Activated T-helper 9 cell treated with anti-CD3 and anti-CD28 coated beads, Interleukin-2, amount 50 U/mL, for 16 hours (primary cell): Measurements from ENCODE around the gene MEGF6.

ENCODE experiments used
- DNase-seq: peaks from one replicate; pipeline ENCODE4 v3.0.0-alpha.2; 2020; ENCODE audit warnings: low read depth

The MEGF6 gene

DNA sequence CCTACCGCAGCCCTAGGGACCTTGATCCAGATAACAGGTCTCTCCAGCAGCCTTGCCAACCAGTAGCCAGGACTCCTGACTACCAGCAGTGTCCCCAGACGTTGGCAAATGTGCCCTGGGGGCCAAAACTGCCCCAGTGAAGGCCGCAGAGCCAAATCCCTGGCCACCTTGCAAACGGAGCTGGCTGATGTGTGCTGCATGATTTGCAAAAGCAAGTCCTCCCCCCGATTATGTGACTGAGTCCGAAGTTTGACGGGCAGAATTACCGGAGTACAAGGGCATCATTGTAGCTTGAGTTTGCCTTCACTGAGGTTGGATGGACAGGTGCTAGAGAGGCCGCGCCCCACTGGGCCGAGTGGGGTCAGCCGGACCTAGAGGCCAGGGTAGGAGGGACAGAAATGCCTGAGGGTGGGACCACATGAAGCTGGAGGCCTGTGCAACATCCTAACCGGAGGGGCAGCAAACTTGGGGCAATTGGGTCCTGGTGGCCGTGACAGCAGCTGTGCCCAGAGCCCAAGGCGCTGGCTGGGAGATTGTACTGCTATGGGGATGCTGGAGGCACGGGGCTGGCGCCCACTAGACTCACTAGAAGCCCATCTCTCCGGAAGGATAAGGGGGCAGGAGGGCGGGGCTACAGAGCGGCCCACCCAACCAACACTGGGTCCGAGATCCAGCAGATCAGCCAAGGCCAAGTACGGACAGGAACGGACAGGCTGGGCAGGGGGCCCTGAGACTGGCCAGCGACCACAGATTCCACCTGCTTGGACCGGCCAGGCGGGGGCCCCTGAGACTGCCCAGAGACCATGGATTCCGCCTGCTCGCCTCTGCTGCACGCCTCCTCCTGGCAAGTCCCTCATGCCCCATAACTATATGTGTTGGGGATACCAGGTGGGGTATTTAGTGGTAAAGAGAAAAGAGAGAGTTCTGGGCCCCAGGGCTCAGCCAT, 154.1 kb downstream of the MEGF6 start:
- DNase-seq: no peak

DNA sequence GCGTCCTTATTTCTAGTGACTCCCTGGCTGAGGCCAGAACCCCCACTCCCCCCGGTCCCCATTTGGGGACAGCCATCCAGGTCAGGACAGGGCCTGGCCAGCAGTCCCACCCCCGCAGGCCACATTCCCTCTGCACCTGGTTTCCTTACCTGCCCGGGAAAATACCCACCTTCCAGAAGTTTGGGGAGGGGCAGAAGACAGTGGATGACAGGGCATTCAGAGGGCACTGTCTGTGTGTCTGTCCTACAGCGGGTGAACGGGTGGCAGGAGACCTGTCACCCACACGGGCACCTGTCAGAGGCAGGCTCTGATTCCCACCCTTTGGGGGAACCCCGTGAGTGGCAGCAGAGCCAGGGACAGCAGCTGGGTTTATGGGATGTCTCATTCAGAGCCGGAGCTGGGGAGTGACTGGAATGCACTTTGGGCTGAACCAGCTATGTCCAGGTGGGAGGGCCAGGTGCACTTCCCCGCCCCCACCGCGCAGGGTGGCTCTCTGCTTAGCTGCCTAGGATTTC, 154.8 kb downstream of the MEGF6 start:
- DNase-seq: no peak

DNA sequence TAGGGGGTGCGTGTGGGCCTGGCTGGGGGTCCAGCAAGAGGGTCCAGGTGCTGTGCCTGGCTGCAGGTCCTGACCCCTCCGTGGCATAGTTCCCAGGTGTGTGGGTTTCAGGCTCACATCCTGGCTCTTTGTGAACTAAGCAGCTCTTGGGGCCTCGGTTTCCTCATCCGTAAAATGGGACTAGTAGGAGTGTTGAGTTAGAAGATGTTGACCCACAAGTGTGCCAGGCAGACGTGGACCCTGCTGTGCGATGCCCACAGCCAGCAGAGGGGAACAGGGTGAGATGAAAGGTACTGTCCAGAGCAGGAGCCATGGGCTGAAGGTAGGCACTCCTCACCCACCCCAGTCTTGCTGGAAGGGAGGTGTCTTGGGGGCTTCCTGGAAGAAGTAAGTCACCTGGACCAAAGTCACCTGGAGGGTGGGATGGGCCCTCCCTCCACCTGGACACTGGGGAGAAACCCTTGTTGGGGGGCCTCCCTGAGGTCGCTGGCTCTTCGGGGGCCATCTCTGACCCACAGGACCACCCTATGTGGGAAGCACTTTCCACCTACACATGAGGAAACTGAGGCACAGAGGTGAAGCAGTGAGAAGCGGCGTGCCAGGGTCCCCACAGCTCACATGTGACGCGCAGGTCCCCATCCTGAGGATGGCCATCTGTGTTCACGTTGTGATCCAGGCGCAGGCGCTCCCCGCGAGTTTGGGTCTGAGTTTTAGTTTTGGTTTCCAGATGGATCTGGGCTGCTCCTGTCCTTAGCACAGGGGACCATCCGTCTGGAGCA, 155.4 kb downstream of the MEGF6 start:
- no peak for DNase-seq

DNA sequence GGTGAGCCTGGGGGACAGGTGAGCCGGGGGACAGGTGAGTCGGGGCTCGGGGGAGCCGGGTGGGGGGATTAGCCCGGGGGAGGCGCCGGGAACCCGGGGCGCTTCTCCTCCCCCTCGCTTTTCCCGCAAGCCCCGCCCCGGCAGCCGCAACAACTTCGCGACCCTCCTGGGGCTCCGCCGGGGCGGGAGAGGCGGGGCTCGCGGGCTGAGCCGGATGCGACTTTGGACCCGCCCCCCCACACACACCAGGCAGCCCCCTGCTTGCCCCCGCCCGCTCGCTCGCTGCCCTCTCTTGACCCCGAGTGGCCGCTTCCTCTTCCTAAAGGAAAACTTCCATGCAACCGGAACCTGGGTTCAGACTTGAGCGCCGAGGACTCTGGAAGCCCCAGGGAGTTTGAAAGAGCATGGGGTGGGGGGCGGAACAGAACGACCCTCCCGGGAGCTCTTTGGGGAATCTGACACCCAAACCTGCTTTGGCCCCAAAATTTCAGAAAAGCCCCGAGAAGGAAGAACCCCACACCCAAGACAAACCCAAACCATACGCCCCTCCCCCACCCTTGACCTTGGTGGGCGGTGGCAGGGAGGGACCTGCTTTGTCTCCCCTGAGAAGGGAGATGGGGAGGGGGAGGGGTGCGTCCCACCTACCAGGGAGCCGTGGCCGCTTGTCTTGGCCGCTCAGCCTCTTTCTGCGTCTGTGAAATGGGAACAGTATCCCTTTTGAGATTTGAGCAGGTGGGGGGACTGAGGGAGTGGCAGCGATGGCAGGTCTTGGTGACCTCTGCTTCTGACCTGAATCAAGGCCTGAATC, 156.3 kb downstream of the MEGF6 start:
- no peak for DNase-seq

DNA sequence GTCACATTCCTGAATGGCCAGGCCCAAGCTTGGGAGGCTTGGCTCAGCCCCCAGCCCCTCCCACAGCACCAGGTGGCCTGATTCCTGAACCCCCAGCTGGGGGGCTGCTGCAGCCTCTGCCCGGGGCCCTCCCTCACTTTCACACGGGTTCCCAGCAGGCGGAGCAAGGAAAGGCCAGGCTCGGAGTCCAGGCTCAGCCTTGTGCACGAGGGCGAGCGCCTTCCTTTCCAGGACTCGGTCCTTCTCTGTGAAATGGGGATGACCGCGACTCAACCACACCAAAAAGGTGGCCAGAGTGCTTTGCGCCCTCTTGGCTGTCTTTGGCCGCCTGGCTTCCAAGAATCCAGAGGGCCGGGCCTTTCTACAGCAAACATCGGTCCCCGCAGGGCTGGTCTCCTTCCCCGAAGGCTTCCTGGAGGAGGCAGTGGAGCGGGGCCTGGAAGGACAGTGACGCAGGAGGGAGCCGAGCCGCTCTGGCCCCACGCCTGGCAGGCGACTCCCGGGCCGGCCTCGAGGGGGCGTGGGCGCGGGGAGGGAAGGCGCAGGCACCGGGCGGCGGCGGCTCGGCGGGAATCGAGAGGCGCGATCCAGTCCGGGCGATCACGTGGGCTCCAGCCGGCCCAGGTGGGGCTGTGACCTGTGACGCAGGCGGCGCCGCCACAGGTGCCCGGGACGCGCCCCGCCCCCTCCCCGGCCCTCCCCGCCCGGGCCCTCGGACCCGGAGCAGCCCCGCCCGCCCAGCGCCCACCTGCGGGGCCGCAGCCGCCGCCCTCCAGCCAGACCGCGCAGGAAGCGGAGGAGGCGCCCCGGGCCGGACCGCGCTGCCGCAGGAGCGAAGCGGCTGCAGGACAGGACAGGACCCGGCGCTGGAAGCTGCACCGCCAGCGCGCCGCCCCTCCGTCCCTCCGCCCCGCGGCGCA, 157.2 kb downstream of the MEGF6 start, which contains the start of gene ARHGEF16:
TSS of gene ARHGEF16 (plus strand) at position 775 of the 920 bp plus-strand sequence. CDS start 8,420 bp downstream, outside the sequence.
- DNase-seq: no peak

DNA sequence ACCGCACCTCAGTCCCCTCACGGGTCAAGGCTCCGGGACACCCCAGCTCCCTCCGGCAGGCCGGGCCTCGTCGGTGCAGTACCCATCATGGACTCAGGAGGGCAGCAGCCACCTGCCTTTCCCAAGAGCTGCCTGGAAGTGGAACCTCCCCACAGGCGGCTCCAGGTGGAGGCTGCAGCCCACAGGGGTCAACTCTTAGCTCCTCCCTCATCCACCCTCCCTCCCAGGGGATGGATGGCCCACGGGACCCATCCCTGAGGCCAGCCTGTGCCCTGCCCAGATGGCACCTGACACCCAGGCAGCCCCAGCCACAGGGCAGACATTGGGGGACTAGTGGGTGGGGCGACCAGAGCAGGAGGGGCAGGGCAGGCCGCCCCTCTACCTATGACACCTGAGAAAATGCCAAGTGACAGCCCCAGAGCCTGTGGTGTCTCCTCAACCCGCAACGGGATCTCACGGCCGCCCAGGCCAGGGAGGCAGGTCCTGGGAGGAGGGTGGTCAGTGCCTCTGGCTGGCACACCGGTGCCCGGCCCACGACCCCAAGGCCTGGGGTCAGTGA, 158.0 kb downstream of the MEGF6 start:
- peak; percentile 59 for DNase-seq

DNA sequence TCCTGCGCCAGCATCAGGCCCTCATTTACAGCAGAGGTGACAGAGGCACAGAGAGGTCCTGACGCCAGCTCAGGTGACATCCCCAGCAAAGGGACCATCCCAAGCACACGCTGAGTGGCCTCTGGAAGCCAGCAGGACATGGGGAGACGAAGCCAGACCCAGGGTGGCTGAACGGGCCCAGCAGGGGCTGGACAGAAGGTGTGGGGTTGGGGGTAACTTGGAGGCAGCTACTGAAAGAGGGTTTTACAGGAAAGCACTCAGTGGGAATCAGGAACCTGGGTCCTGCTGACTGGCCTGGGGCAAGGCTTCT, 158.5 kb downstream of the MEGF6 start:
- DNase-seq: no peak

DNA sequence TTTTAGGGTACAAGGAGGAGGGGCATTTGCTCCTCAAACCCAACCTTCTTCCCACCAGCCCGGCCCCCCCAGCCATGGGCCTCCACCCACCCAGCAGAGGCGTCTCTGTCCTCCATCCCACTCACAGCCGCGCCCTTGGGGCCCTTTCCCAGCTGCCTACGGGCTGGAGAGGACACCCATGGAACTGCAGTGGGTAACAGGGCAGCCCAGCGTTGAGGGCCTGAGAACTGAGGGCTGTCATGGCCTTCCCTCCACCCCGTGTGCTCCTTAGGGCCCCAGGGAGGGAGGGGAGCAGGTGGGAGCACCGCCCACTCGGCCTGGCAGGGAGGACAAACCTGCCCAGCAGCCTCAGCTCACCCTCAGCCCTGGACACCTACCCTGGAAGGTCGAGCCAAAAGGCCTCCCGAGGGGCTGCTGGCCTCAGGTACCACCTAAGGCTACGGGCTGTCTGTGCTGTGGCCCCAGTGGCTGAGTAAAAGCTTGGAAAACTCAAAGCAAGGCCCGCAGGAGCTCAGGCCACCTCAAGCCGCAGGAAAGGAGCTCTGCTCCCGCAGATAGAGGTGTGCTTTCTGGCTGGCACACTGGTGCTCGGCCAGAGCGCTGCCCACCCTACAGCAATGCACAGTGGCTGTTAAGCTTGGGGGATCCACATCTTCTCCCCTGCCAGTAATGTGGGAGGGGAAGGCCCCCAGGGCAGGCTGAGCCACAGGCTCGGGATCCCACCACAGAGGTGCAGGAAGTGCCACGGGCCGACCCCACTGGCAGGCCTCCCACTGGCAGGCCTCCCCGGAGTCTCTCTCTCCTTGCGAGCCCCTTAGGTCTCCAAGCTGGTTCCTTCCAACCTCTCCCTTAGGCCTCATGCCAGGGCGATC, 159.1 kb downstream of the MEGF6 start:
- no peak for DNase-seq

DNA sequence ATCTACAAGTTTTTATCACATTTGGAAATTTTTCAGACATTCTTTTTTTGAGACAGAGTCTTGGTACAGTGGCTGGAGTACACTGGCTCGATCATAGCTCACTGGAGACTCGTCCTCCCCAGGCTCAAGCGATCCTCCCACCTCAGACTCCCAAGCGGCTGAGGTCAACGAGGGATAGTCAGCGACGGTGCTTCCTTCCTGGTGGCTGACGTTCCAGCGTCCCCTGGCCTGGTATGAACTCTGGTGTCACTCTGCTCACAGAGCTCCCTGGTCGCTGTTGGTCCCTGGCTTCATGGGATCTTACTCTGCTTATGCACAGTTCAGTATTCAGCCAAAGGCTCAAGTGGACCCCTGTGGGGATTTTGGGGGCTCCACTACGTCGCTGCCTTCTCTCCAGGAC, 160.3 kb downstream of the MEGF6 start:
- DNase-seq: no peak

DNA sequence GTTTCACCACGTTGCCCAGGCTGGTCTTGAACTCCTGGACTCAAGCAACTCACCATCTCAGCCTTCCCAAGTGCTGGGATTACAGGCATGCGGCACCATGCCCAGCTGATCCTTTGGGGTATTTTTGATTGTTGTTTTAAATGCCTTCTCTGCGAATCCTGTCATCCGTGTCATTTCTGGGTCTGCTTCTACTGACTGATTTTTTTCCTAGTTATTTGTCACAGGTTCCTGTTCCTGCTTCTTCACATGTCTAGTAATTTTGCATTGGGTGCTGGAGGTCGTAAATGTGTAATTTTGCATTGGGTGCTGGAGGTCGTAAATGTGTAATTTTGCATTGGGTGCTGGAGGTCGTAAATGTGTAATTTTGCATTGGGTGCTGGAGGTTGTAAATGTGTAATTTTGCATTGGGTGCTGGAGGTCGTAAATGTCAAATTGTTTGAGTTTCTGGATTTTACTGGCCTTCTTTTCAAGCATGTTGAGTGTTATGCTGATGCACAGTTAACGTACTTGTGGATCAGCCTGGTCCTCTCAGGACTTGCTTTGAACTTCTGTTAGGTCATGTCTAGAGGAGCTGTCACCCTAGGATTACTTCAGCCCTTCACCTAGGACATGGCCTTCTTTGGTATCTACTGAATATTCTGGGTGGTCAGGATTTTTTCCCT, 161.0 kb downstream of the MEGF6 start:
- no peak for DNase-seq

DNA sequence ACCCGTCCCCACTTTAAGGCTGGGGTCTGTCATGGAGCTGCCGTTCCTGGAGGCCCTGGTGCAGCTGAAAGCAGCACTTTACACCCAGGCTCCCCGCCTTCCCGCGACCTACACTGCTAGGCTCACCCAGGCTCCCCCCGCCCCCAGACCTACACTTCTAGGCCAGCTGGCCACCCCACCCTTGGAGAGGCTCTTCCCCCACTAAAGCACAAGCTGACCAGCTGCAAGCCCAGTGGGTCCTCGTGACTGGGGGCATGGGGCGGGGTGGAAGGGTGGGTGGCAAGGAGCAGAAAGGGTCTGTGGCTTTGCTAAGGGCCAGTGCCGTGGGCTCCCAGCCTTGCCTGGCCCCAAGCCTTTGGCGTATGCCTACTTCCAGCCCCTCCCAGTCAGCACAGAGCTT, 166.6 kb downstream of the MEGF6 start:
- no peak for DNase-seq

DNA sequence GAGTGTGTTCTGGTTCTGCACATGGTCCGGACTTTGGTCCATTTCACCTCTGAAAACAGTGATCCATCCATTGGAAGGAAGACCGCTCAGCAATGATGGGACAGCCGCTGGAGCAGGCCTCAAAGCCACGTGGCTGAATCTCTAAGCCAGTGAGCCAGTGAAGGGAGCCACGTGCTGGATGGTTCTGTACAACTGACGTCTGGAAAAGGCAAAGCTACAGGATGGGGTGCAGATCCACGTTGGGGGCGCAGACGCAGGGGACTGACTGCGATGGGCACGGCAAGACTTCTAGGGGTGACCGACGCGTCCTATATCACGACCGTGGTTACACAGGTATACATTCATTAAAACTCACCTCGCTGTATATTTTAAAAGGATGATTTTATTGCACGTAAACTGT, 167.0 kb downstream of the MEGF6 start:
- no peak for DNase-seq

DNA sequence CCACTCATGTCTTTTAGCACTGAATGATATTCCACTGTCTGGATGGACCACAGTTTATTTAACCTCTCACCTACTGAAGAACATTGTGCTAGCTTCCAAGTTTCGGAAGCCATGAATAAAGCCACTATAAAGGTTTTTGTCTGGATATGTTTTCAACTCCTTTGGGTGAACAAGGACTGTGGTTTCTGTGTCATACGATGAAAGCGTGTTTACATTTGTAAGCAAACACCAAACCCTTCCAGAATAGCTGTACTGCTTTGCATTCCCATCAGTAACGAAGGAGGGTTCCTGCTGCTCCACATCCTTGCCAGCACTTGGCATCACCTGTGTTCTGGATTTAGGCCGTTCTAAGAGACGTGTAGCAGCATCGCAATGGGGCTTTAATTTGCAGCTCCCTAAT, 167.5 kb downstream of the MEGF6 start:
- no peak for DNase-seq

DNA sequence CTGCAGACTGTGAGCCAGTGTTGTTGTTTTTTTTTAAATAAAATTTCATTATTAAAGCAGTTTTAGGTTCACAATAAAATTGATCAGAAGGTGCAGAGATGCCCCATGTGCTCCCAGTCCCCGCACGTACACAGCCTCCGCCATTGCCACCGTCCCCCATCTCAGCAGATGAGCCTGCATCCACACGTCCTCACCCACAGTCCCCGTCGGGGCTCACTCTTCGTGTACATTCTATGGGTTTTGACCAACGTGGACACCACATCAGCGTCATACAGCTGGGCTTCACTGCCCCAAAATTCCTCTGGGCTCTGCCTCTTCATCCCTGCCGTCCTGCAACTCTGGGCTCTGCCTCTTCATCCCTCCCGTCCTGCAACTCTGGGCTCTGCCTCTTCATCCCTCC, 168.4 kb downstream of the MEGF6 start:
- no peak for DNase-seq

DNA sequence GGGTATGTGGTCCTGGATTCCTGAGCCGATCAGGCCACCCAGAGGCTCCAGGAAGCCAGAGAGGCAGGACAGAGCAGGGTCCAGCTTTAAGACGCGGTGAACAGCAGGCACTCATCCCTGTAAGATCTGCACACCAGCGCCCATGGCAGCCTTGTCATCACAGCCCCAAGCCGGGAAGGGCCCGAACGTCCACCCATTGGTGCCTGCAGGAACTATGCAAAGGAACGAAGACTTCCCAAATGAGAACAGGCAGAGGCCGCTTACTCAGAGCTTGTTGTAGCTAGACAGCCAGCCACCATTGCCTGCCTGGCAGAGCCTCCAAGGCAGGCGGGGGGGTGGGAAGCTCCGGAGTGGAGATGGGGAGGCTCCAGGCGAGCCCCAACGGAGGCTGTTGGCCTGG, 169.0 kb downstream of the MEGF6 start:
- no peak for DNase-seq

DNA sequence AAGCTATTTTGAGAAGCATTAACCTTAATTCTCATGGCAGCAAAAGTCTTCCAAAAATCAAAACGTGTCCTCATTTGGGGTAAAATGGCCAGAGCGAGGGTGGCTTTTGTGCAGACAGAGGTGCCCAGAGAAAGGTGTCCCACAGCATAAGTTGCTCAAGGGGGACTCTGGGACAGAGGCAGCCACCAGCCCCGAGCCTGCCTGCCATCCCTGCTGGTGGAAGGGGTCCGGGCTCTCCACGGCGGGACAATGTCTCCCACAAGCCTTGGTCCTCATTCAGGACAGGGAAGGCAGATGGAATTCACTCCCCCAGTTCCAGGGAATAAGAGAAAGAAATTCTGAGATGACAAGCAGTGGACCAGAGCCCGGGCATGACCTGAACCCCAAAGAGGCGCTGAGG, 169.4 kb downstream of the MEGF6 start:
- no peak for DNase-seq

DNA sequence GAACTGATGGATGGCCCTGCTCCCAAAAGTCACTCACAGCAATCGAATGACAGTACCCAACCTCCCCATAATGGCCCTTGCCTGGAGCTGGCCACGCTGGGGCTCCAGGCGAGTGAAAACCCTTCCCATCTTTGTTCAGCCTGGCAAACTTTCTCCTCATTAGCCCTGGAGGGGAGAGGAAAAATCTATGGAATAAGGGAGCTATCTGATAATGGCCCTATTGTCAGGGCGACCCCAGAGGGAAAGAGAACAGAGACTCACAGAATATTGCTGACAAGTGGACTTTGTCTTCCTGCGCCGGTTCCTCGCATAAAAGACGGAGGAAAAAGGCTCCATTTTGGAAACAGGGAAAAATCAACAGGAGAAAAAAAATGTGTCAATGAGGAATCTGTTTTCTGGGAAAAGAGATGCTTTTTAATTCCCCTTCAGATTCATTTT, 169.9 kb downstream of the MEGF6 start:
- no peak for DNase-seq

DNA sequence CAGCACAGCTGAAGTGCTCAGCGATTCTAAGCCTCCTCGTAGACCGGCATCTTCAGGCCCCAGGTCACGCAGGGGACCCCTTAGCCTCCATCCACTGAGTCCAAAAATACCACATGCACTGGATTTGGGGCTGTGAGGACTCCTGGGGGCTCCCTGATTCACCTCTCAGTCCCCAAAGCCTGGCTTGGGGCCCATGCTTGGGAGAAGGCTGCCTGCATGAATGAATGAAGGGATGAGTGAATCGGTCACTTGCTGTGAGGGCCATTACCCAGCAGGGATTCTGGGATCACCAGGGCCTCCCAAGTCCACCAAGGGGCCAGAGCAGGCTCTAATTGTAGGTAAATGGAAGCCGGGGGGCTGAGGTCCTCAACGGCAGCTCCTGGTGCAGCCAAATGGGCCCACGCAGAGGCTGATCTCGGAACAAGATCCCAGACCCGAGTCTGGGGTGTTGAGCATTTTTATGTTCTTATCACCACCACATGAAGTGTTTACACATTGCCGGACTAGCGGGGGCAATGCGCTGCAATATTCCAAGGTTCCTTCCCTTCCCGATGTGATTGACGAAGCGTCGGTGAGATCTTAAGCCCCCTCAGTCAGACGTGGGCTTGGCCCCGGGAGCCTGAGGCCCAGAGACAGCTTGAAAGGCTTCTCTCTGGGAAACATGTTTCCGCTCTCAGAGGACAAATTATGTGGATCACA, 170.4 kb downstream of the MEGF6 start:
- DNase-seq: no peak

DNA sequence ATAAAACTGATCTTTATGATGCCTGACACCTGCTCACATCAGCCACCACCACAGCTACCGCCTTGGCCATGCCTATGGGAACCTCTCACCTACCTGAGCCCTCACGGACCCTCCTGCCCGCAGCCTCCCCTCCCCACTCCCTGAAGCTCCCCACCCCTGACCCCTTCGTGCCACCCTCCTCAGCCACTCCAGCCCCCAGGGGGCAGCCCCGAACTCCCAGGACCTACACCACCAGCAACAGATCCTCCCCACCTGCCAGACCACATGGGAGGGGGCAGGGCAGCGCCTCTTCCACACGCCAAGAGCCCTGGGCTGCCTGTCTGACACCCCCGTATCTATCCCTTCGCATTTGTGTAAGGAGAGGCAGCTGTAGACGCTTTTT, 171.0 kb downstream of the MEGF6 start:
- DNase-seq: no peak
